Muscle of leg (tissue), 16 donors: ENCODE data around the gene DPH1. TPM values are rescaled to one million over a fixed set of nuclear protein-coding genes. Genes with fewer than 3 reads are reported as not detected.
"Not testable (repeated sequence)": the region's sequence is repeated elsewhere in the genome, so short reads cannot be mapped to it uniquely, and the experiment has no call there.

ENCODE experiments used
- DNase-seq: peaks from one replicate; pipeline ENCODE4 v3.0.0; 2013
- H3K27ac ChIP-seq: one replicate; pipeline ENCODE4 v1.5.1; 2013; ENCODE audit warnings: mild to moderate bottlenecking, low read length, control low read depth
- H3K27me3 ChIP-seq: one replicate; pipeline ENCODE4 v1.6.1; 2013; ENCODE audit warnings: low read length; ENCODE audit not compliant: control insufficient read depth, insufficient read depth
- H3K36me3 ChIP-seq: one replicate; pipeline ENCODE4 v1.6.1; 2013; ENCODE audit warnings: low read length; ENCODE audit not compliant: control insufficient read depth, insufficient read depth
- H3K4me1 ChIP-seq: one replicate; pipeline ENCODE4 v1.6.1; 2013; ENCODE audit warnings: low read length; ENCODE audit not compliant: control insufficient read depth, insufficient read depth
- H3K4me3 ChIP-seq: one replicate; pipeline ENCODE4 v1.5.1; 2013; ENCODE audit warnings: low read length, control low read depth
- H3K9me3 ChIP-seq: replicated peaks from 2 replicates; pipeline ENCODE4 v1.6.1; 2013; ENCODE audit warnings: low read depth, low read length; ENCODE audit not compliant: control insufficient read depth
- WGBS: methylation state at CpG from one replicate; pipeline ENCODE4 v1.1.5; 2013; ENCODE audit warnings: missing lambda C conversion rate; ENCODE audit not compliant: insufficient coverage; 5-methylcytosine and 5-hydroxymethylcytosine counted together
- long read RNA-seq, 11 donors: transcript quantifications; one replicate each; lab custom pipeline, GENCODE V29; 2026
- polyA plus RNA-seq, 8 donors: library from polyadenylated mRNA; unstranded; fragments of 120-200 nt; gene quantifications; one replicate each; pipeline versions ENCODE4 v1.2.1 to v1.2.3, GENCODE V29; 2013; ENCODE audit warnings: inconsistent platforms in 1 of 8, low replicate concordance in 1 of 8; ENCODE audit not compliant: insufficient read length in 8 of 8, insufficient read depth in 1 of 8
- total RNA-seq: library from RNA; stranded (reverse); fragments of 120-200 nt; gene quantifications from one replicate; pipeline ENCODE4 v1.2.4, GENCODE V29; 2013

The DPH1 gene
- total RNA-seq (23.3 TPM), polyA plus RNA-seq (10 to 100 TPM; 23.7 to 37.0 (median 31.5) TPM)
- long read RNA-seq, donor 1, partial matches to known transcripts: 0 of 2 reads
- long read RNA-seq, donor 1, other reads (novel, unspliced or antisense): 0 of 2 reads
- long read RNA-seq, donor 2: 0 reads
- long read RNA-seq, donor 3, partial matches to known transcripts: 0 of 10 reads
- long read RNA-seq, donor 3, other reads (novel, unspliced or antisense): 0 of 10 reads
- long read RNA-seq, donor 4, partial matches to known transcripts: 0 of 1 reads
- long read RNA-seq, donor 4, other reads (novel, unspliced or antisense): 0 of 1 reads
- long read RNA-seq, donor 5, transcript DPH1-201 (13 exons, 2,221 nt): major isoform, 8 of 20 reads
- long read RNA-seq, donor 5, partial matches to known transcripts: 5 of 20 reads
- long read RNA-seq, donor 5, other reads (novel, unspliced or antisense): 0 of 20 reads
- long read RNA-seq, donor 6, partial matches to known transcripts: 0 of 8 reads
- long read RNA-seq, donor 6, other reads (novel, unspliced or antisense): 0 of 8 reads
- long read RNA-seq, donor 7, transcript DPH1-201 (13 exons, 2,221 nt): major isoform, 7 of 8 reads
- long read RNA-seq, donor 7, partial matches to known transcripts: 0 of 8 reads
- long read RNA-seq, donor 7, other reads (novel, unspliced or antisense): 0 of 8 reads
- long read RNA-seq, donor 8, partial matches to known transcripts: 0 of 5 reads
- long read RNA-seq, donor 8, other reads (novel, unspliced or antisense): 0 of 5 reads
- long read RNA-seq, donor 9, partial matches to known transcripts: 0 of 5 reads
- long read RNA-seq, donor 9, other reads (novel, unspliced or antisense): 0 of 5 reads
- long read RNA-seq, donor 10, partial matches to known transcripts: 12 of 17 reads
- long read RNA-seq, donor 10, other reads (novel, unspliced or antisense): 0 of 17 reads
- long read RNA-seq, donor 11, partial matches to known transcripts: 0 of 2 reads
- long read RNA-seq, donor 11, other reads (novel, unspliced or antisense): 0 of 2 reads

DNA sequence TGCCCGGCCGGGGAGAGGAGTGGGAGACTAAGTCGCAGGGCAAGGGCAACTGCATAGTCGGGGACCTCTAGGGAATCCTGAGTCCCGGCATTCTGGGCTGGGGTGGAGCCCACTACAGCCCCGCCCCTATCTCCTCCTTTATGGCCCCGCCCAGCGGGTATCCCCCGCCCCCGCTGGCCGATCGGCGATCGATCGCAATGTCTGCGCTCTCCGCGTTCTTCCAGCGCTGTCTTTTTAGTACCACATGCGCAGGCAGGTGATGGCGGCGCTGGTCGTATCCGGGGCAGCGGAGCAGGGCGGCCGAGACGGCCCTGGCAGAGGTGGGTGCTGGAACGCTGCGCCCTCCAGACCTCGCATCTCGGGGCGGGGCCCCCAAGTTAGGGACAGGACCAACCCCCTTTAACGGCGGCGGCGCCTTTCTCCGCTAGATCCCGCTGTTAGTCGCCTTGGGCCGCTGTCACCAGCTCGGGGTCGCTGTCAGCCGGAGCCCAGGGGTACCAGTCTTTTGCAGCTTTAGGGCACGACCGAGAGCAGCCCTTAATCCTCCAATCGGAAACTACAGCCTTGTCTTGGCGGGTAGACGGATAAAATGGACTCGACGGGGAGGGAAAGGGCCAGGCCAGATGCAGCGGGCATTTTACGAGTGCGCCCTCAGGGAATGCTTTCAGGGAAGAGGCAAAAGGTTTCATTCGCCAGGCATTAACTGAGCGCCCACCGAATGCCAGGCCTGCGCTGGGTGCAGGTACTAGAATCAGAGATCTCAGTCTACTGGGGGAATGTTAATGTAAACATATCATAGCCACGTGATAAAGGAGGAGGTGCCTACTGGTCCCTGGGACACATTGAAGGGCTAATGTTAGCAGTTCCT is at the start of gene DPH1:
DPH1 (plus strand) TSS at position 243 of the 868 bp plus-strand sequence; CDS start at position 260, 17 bp downstream.
- Histone ChIP-seq H3K27ac (peak within 1 kb of the TSS; percentile 36), H3K36me3 (peaks cover 11% of the 10 kb centered on the region), H3K4me3 (peak within 1 kb of the TSS; percentile 99), H3K4me1 (peaks cover 23% of the 10 kb centered on the region), H3K27me3 (peaks cover 47% of the 10 kb centered on the region), H3K9me3 (no peaks in the 10 kb centered on the region)
- WGBS: under 1% methylated on average over 55 of the region's 59 CpGs
- peak; percentile 92 for DNase-seq

DNA sequence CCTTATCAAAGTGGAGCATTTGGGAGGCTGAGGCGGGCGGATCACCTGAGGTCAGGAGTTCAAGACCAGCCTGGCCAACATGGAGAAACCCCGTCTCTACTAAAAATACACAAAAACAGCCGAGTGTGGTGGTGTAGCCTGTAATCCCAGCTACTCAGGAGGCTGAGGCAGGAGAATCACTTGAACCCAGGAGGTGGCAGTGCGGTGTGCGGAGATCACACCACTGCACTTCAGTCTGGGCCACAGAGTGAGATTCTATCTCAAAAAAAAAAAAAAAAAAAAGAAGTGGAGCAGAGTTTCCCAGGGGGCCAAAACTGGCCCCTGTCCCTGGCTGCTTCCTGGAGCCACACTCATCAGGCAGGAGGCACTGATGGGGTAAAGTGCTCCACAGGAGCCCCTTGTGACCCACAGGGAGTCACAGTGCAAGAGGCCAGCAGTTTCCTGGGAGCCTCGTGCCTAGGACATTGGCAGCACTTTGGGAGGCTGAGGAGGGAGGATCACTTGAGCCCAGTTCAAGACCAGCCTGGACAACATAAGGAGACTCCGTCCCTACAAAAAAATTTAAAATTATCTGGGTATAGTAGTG is 49.2 kb upstream of the DPH1 start:
- Histone ChIP-seq H3K27me3 (peaks cover 53% of the 10 kb centered on the region), H3K36me3 (no peaks in the 10 kb centered on the region), H3K9me3 (no peaks in the 10 kb centered on the region), H3K4me3 (no peak overlapping the region), H3K4me1 (peaks cover 6% of the 10 kb centered on the region), H3K27ac (no peak overlapping the region)
- DNase-seq: no peak
- WGBS: no CpG with 5 or more reads among the region's 8 CpGs

DNA sequence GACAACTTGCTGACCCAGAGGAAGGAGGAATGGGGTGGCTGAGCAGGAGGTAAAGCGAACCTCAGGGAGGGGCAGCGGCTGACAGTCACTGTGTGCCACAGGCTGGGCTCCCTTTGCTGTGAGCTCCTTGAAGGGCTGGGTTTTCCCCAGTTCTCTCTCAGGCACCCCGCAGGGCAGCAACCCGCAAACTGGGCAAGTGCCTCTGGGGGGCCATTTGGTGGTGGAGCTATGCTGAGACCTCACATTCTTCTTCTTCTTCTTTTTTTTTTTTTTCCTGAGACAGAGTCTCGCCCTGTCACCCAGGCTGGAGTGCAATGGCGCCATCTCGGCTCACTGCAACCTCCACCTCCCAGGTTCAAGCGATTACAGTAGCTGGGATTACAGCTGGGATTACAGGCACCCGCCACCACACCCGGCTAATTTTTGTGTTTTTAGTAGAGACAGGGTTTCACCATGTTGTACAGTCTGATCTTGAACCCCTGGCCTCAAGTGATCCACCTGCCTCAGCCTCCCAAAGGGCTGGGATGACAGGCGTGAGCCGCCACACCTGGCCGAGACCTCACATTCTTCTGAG is 47.1 kb upstream of the DPH1 start:
- H3K4me3 ChIP-seq, H3K9me3 ChIP-seq, DNase-seq, H3K27ac ChIP-seq, H3K36me3 ChIP-seq: not testable (repeated sequence)
- 72% methylated on average over 5 of the region's 13 CpGs for WGBS
- H3K4me1 ChIP-seq: peaks cover 12% of the 10 kb centered on the region
- H3K27me3 ChIP-seq: peaks cover 32% of the 10 kb centered on the region

DNA sequence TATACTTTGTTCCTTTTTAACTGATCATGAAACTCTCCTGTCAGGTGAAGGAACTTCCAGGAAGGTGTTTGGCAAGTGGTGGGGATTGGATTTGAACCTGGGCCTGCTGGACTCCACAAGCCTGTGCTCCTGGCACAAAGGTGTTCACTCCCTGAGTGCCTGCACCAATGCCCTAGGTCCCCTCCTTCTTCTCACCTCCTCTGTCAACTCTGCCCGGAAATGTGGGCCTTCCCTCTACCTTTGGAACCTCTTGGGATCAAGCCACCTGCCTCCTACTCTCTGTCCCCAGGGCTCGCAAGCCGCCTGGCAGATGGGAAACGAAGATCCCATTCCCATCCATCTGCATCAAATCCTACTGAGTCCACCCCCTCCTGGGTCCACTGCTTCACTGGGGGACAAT is 44.9 kb upstream of the DPH1 start:
- 43% methylated on average over 1 of the region's 4 CpGs for WGBS
- Histone ChIP-seq H3K9me3 (no peaks in the 10 kb centered on the region), H3K4me3 (no peak overlapping the region), H3K27me3 (peaks cover 24% of the 10 kb centered on the region), H3K27ac (no peak overlapping the region), H3K36me3 (no peaks in the 10 kb centered on the region), H3K4me1 (peaks cover 7% of the 10 kb centered on the region)
- no peak for DNase-seq

DNA sequence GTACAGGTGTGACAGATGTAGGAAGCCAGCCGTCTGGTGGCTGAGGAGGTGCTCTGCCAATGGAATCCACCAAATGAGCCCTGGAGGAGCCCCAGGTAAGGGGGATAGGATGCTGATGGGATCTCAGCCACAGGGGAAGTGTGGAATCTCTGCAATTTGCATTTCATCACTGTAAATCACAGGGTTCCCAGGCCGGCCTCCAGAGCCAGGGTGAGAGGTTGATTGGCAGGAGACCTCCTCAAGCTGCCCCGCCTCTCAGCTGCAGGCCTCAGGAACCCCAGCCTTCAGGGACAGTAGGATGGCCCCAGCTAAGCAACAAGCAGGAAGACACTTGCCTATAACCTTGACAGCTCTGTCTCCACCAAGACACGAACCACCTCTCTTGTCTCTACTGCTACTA is 44.3 kb upstream of the DPH1 start:
- H3K36me3 ChIP-seq: no peaks in the 10 kb centered on the region
- H3K27ac ChIP-seq: no peak overlapping the region
- H3K9me3 ChIP-seq: no peaks in the 10 kb centered on the region
- DNase-seq: no peak
- peaks cover 7% of the 10 kb centered on the region for H3K4me1 ChIP-seq
- peaks cover 24% of the 10 kb centered on the region for H3K27me3 ChIP-seq
- H3K4me3 ChIP-seq: no peak overlapping the region
- 90% methylated on average over 2 of the region's 4 CpGs for WGBS

DNA sequence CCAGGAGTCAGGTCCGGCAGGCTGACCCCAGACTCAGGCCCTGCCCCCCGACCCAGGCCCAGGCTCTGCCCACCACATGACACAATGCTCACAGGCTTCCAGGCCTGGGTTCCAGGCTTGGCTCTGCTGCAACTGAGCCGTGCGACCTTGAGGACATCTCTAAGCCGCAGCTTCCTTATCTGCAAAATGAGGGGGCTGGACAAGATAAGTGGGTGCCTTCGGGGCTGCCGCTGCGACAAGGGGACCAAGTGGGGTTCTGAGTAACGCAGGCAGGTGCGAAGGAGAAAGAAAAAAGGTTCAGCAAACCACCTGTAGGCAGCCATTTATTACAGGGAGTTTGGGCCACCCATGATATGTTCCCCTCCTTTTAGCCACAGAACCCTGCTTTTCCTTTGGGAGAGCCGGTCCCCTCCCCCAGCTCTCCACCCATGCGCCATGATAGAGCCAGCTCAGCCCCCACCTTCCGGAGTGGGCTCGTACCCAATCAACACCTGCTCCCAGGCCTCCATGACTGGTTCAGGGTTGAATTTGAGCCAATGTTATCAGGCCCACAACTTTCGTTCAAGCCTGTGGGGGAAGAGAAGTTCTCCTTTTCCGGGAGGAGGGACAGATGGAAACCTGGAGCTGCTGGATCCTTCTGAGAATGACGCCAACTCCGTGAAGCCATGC is 43.0 kb upstream of the DPH1 start:
- Histone ChIP-seq H3K27me3 (peaks cover 30% of the 10 kb centered on the region), H3K4me1 (peaks cover 7% of the 10 kb centered on the region), H3K36me3 (no peaks in the 10 kb centered on the region), H3K27ac (no peak overlapping the region), H3K4me3 (no peak overlapping the region), H3K9me3 (no peaks in the 10 kb centered on the region)
- 82% methylated on average over 14 of the region's 18 CpGs for WGBS
- no peak for DNase-seq

DNA sequence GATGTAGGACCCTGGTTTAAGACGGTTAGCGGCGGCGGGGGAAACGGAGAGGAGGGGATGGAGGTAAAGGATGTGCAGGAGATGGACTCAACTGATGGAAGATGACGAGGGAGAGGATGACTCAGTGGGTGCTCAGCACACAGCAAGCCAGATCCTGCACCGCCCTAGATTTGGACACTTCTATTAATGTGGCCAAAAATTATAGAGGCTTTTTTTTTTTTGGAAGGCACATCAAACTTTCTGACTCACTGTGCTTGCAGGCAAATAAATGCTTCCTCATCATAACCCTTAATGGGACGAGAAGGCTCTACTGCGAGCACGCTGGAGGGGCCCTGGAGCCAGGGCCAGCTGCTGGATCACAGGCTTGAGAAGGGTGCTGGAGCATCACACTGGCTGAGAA is 40.8 kb upstream of the DPH1 start:
- H3K4me1 ChIP-seq: peaks cover 7% of the 10 kb centered on the region
- 84% methylated on average over 6 of the region's 10 CpGs for WGBS
- H3K4me3 ChIP-seq: no peak overlapping the region
- no peak overlapping the region for H3K27ac ChIP-seq
- H3K27me3 ChIP-seq: peaks cover 19% of the 10 kb centered on the region
- H3K9me3 ChIP-seq: no peaks in the 10 kb centered on the region
- H3K36me3 ChIP-seq: no peaks in the 10 kb centered on the region
- DNase-seq: peak; percentile 26

DNA sequence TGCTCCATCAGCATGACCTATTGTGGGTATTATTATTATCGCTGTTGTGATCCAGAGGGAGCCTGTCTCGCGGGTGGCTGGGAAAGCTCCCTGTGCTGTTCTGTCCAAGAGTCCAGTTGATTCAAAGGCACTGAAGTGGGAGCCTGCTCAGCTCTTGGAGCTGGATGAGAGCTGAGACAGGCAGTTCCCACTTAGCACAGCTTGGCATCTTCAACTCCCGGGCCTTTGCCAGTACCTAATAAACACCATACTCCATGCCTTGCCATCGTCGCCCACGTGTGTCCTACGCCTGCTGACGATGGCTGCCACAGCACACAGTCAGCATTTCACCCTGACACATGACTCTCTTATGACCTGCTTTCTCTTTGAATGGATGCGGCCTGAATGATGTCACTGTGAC is 37.4 kb upstream of the DPH1 start:
- Histone ChIP-seq H3K27me3 (peaks cover 39% of the 10 kb centered on the region), H3K9me3 (no peaks in the 10 kb centered on the region), H3K36me3 (no peaks in the 10 kb centered on the region), H3K4me1 (peaks cover 10% of the 10 kb centered on the region), H3K27ac (no peak overlapping the region), H3K4me3 (no peak overlapping the region)
- 74% methylated on average over 9 of the region's 10 CpGs for WGBS
- no peak for DNase-seq

DNA sequence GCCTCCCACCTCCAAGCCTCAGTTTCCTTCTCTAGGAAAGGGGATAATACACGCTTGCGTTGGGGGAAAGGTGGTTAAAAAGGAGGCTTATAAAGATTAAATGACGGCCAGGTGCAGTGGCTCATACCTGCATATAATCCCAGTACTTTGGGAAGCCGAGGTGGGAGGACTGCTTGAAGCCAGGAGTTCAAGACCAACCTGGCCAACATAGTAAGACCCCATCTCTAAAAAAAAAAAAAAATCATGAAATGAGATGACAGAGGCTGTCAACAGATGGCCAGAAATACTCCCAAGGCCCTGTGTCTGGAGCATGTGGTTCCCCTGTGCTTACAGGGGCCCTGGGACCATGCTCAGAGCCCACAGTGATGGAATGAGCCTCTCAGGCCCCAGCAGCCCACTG is 35.2 kb upstream of the DPH1 start:
- H3K4me3 ChIP-seq: no peak overlapping the region
- WGBS: no CpG with 5 or more reads among the region's 4 CpGs

More for the DNA sequence above, 35.2 kb upstream of the DPH1 start:
- Histone ChIP-seq H3K27me3 (peaks cover 37% of the 10 kb centered on the region), H3K9me3 (no peaks in the 10 kb centered on the region), H3K27ac (no peak overlapping the region), H3K4me1 (peaks cover 26% of the 10 kb centered on the region), H3K36me3 (no peaks in the 10 kb centered on the region)
- no peak for DNase-seq
